ENCODE results near the gene TST. TPM values are rescaled to one million over a fixed set of nuclear protein-coding genes. Genes with fewer than 3 reads are reported as not detected.

The TST gene
- total RNA-seq, 4 donors from 2014 or later: 44.1 to 76.4 (median 66.7) TPM

- Histone ChIP-seq H3K4me1 (peaks cover 0 to 58% (median 43%) of the 10 kb centered on the region in 4 donors), H3K27me3 (no peaks in the 10 kb centered on the region), H3K9me3 (no peaks in the 10 kb centered on the region), H3K27ac (peak overlapping the region; percentile 85 to 99 (median 96)), H3K36me3 (peaks cover 2 to 46% (median 10%) of the 10 kb centered on the region in 3 donors), H3K4me3 (peak overlapping the region; percentile 78 to 99 (median 87))
- TF ChIP-seq POLR2A (IDR thresholded peaks at IDR 0.05): no peak
- no peak for TF ChIP-seq EP300 (IDR thresholded peaks at IDR 0.05)
- no peak for TF ChIP-seq CTCF (IDR thresholded peaks at IDR 0.05)
- 95 to 96% methylated on average over 5 of the region's 5 CpGs for WGBS, 2 donors
- DNase-seq (ENCODE audit: low spot score in 2 of 2): no peak
Observed at GRCh38 chr22:37021041-37021440, 1.8 kb upstream of the TST start.

GRCh38 chr22:37020192-37020479 is 889 bp upstream of the TST start:
- no peaks in the 10 kb centered on the region for H3K9me3 ChIP-seq
- H3K36me3 ChIP-seq: peaks cover 2 to 38% (median 9%) of the 10 kb centered on the region in 3 donors
- H3K4me3 ChIP-seq: peak overlapping the region; percentile 78 to 99 (median 87)
- no peaks in the 10 kb centered on the region for H3K27me3 ChIP-seq
- TF ChIP-seq POLR2A (IDR thresholded peaks at IDR 0.05): no peak
- TF ChIP-seq CTCF (IDR thresholded peaks at IDR 0.05): no peak
- TF ChIP-seq EP300 (IDR thresholded peaks at IDR 0.05): no peak
- H3K4me1 ChIP-seq: peaks cover 0 to 65% (median 46%) of the 10 kb centered on the region in 4 donors
- DNase-seq (ENCODE audit: low spot score in 2 of 2): peak in 1 of 2 donors; percentile 35
- 0% methylated on average over 5 of the region's 5 CpGs for WGBS, 2 donors
- H3K27ac ChIP-seq: peak overlapping the region; percentile 85 to 99 (median 96)

- DNase-seq (ENCODE audit: low spot score in 2 of 2): peak; percentile 49 to 54
- Histone ChIP-seq H3K4me3 (peak overlapping the region; percentile 78 to 98 (median 84)), H3K27me3 (no peaks in the 10 kb centered on the region), H3K27ac (peak overlapping the region; percentile 85 to 98 (median 96)), H3K9me3 (no peaks in the 10 kb centered on the region), H3K4me1 (peaks cover 0 to 72% (median 51%) of the 10 kb centered on the region in 4 donors), H3K36me3 (peaks cover 0 to 25% (median 2%) of the 10 kb centered on the region in 3 donors)
- TF ChIP-seq EP300 (IDR thresholded peaks at IDR 0.05) (peak in 1 of 2 donors; percentile 12), POLR2A (IDR thresholded peaks at IDR 0.05) (no peak)
- 0 to 2% methylated on average over 16 to 18 of the region's 35 CpGs for WGBS, 2 donors
Observed at GRCh38 chr22:37018815-37019308, 385 bp downstream of the TST start.

GRCh38 chr22:37018086-37018814 is 997 bp downstream of the TST start:
- peak overlapping the region; percentile 85 to 98 (median 96) for H3K27ac ChIP-seq
- WGBS, 2 donors: 70 to 72% methylated on average over 20 to 45 of the region's 45 CpGs
- no peak for DNase-seq (ENCODE audit: low spot score in 2 of 2)
- peak overlapping the region; percentile 78 to 98 (median 84) for H3K4me3 ChIP-seq
- no peaks in the 10 kb centered on the region for H3K9me3 ChIP-seq
- TF ChIP-seq CTCF (IDR thresholded peaks at IDR 0.05) (no peak), POLR2A (IDR thresholded peaks at IDR 0.05) (no peak), EP300 (IDR thresholded peaks at IDR 0.05) (no peak)
- no peaks in the 10 kb centered on the region for H3K27me3 ChIP-seq
- peaks cover 0 to 75% (median 51%) of the 10 kb centered on the region in 4 donors for H3K4me1 ChIP-seq
- peaks cover 0 to 21% (median 2%) of the 10 kb centered on the region in 3 donors for H3K36me3 ChIP-seq

- no peak for TF ChIP-seq EP300 (IDR thresholded peaks at IDR 0.05)
- no peak for TF ChIP-seq POLR2A (IDR thresholded peaks at IDR 0.05)
- no peak for TF ChIP-seq CTCF (IDR thresholded peaks at IDR 0.05)
- peaks cover 0 to 74% (median 55%) of the 10 kb centered on the region in 4 donors for H3K4me1 ChIP-seq
- no peaks in the 10 kb centered on the region for H3K9me3 ChIP-seq
- no peak overlapping the region for H3K4me3 ChIP-seq
- peaks cover 0 to 21% (median 2%) of the 10 kb centered on the region in 3 donors for H3K36me3 ChIP-seq
- no peaks in the 10 kb centered on the region for H3K27me3 ChIP-seq
- peak overlapping the region in 3 of 4 donors; percentile 55 to 95 (median 55) for H3K27ac ChIP-seq
- 75 to 82% methylated on average over 9 to 10 of the region's 10 CpGs for WGBS, 2 donors
- no peak for DNase-seq (ENCODE audit: low spot score in 2 of 2)
Observed at GRCh38 chr22:37017356-37017755, 1.9 kb downstream of the TST start.

All from tibial nerve (tissue), 4 donors.